Measurements from ENCODE around the gene MN1.

The MN1 gene

DNA sequence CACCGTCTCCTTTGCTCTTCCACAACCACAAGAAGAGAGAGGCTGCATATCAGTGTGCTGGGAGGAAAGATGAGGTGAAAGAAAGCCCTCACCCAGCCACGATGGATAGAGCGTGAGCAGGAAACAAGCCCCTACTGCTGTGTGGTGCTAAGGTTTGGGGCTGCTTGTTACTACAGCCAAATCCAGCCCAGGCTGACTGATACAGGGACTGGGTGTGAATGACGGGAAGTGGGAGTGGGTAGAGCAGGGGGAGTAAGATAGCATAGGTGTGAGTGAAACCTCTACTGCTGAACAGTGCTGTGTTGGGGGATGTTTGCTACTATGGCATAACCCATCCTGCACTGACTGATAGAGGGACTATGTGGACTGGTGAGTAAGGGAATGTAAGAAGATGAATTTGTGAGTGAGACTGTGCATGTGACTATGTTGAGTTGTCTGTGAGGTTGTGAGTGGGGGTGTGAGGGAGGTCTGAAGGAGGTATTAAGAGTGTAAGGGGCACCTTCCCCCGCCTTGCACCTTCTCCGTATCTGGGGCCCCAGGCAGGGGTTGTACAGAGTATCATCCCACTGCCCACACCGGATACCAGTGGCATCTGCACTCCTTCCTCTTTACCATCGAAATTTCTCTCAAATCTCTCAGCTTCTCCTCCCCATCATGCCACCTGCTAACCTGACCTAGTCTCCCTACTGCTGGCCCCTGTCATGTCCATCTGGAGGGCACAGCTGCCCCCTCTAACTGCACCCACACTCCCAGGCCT, 91.5 kb downstream of the MN1 start:
- no peak overlapping the region for H3K4me3 ChIP-seq (ENCODE audit: low read depth, low read length)
- TF ChIP-seq, protein P1, sequence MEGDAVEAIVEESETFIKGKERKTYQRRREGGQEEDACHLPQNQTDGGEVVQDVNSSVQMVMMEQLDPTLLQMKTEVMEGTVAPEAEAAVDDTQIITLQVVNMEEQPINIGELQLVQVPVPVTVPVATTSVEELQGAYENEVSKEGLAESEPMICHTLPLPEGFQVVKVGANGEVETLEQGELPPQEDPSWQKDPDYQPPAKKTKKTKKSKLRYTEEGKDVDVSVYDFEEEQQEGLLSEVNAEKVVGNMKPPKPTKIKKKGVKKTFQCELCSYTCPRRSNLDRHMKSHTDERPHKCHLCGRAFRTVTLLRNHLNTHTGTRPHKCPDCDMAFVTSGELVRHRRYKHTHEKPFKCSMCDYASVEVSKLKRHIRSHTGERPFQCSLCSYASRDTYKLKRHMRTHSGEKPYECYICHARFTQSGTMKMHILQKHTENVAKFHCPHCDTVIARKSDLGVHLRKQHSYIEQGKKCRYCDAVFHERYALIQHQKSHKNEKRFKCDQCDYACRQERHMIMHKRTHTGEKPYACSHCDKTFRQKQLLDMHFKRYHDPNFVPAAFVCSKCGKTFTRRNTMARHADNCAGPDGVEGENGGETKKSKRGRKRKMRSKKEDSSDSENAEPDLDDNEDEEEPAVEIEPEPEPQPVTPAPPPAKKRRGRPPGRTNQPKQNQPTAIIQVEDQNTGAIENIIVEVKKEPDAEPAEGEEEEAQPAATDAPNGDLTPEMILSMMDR (IDR thresholded peaks at IDR 0.05; ENCODE audit: low read depth, low read length, missing control alignments): no peak
- DNase-seq (ENCODE audit: low read depth): no peak

DNA sequence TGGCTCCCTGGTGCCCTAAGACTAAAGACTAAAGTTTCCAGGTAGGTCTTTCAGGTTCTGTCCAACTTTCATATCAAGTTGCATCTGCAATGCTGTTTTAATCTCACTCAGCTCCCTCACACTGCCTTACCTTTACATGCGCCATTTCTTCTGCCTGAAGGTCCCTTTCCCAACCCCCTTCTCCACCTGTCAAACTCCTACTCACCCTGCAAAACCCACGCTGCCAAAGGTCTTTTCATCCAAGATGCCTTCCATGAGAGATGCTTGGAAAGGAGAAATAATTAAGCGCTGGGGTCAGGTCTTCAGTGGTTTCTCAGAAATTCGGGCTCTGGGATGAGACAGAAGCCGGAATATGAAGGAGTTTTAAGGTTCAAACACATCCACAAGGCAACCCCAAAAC, 95.1 kb downstream of the MN1 start:
- H3K4me3 ChIP-seq (ENCODE audit: low read depth, low read length): no peak overlapping the region
- no peak for DNase-seq (ENCODE audit: low read depth)
- TF ChIP-seq, protein P1 (IDR thresholded peaks at IDR 0.05; ENCODE audit: low read depth, low read length, missing control alignments): no peak

DNA sequence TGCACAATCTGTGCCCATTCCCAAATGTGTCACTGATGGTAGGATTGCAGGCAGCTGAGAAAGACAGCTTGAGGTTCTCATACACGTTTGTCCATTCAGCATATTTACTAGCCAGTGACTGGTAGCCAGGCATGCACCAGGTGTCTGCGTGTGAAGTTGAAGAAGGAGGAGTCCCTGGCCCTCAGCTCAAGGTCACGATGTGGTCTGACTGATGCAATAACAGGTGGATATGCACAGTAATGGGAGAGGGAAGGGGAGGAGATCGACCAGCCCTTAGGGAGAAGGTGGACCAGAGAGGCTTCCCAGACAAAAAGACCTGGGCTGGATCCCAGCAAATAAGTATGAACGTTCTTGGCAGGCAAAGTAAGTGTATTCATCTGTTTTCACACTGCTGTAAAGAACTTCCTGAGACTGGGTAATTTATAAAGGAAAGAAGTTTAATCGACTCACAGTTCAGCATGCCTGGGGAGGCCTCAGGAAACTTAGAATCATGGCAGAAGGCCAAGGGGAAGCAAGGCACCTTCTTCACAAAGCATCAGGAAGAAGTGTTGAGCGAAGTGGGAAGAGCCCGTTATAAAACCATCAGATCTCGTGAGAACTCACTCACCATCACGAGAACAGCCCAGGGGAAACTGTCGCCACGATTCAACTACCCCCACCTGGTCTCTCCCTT, 96.0 kb downstream of the MN1 start:
- TF ChIP-seq, protein P1 (IDR thresholded peaks at IDR 0.05; ENCODE audit: low read depth, low read length, missing control alignments): no peak
- H3K4me3 ChIP-seq (ENCODE audit: low read depth, low read length): no peak overlapping the region
- DNase-seq (ENCODE audit: low read depth): no peak

DNA sequence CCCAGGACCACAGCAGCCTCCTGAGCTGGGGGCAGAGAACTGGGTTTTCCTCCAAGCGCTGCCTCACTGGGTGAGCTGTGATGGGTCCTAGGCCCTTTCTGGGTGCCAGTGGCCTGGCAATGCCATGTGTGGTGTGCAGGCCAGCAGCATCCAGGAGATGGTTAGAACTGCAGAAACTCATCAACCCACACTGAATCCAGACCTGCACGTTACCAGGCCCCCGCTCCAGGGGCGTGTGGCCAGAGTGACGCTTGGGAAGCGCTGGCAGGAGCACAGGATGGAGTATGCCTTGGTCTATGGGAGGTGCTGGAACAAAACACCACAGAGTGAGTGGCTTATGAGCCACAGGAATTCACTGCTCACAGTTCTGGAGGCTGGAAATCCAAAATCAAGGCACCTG, 97.0 kb downstream of the MN1 start:
- H3K4me3 ChIP-seq (ENCODE audit: low read depth, low read length): no peak overlapping the region
- no peak for DNase-seq (ENCODE audit: low read depth)
- TF ChIP-seq, protein P1 (IDR thresholded peaks at IDR 0.05; ENCODE audit: low read depth, low read length, missing control alignments): no peak

DNA sequence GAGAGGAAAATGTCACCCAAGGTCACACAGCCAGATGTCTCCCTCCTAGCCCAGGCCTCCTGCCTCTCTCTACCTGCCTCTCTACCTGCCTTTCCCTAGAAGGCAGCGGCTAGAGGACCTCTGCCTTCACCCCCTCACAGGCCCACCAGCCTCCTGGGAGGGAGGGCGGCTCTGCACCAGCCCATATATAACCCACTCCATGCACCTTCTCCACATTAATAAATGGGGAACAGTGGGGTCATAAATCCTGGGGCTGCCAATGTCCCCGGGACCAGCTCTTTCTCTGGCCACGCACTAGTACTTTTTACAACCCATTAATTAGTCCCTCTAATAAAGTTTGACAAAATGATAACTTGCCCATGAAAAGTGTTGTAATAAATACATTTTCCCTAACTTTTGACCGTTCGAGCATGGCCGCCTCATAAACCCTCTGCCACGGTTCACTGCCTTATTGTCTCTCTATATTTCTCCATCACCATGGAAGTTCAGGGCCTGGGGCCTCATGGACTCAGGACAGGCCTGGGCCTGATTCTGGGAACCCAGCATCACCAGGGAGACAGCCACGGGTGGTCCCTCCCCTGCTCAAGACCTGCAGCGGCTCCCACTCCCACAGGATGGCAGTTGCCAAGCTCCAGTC, 102.1 kb downstream of the MN1 start:
- no peak overlapping the region for H3K4me3 ChIP-seq (ENCODE audit: low read depth, low read length)
- TF ChIP-seq, protein P1 (IDR thresholded peaks at IDR 0.05; ENCODE audit: low read depth, low read length, missing control alignments): no peak
- DNase-seq (ENCODE audit: low read depth): no peak

DNA sequence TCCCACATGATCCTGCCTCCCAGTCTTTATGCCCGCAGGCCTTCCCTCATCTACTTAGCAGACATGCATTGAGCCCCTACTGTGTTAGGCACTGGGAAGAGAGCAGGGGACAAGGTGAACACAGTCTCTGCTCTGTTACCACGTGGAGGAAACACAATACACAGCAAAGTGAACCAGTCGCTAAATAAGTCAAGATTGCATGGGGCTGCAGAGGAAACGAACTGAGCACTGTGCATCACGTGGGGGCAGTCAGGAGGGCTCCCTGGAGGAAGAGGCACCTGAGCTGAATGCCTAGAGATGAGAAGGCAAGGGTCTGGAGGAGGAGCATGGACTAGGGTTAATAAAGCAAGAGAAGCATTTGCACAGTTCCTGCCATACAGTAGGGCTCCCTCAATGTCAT, 102.7 kb downstream of the MN1 start:
- TF ChIP-seq, protein P1 (IDR thresholded peaks at IDR 0.05; ENCODE audit: low read depth, low read length, missing control alignments): no peak
- H3K4me3 ChIP-seq (ENCODE audit: low read depth, low read length): no peak overlapping the region
- no peak for DNase-seq (ENCODE audit: low read depth)

Data from GM12864 (cell line).